Measurements from ENCODE around the gene CTSK.

- TF ChIP-seq EZH2 (IDR thresholded peaks at IDR 0.05; ENCODE audit: borderline replicate concordance, low read length) (no peak), CTCF (conservative IDR thresholded peaks at IDR 0.05 in 1 of 2, IDR thresholded peaks at IDR 0.05 in 1 of 2; ENCODE audit: extremely low read depth in 1 of 2, insufficient read depth in 1 of 2, low read depth in 1 of 2, low read length in 2 of 2) (no peak)
Measured at GRCh38 chr1:150778409-150778808, 29.7 kb downstream of the CTSK start.

Measured in mammary epithelial cell (primary cell).